GM19035 (cell line): Measurements from ENCODE around the gene STEAP1.

Experiments used
- ATAC-seq: cut with Tn5 transposase; IDR thresholded peaks from one replicate; pipeline ENCODE4 v1.9.1; 2021; ENCODE audit not compliant: unreplicated experiment

Gene STEAP1

GRCh38 chr7:90211391-90212148 lies 57.3 kb downstream of the STEAP1 start, which contains the start of gene STEAP2:
TSS of gene STEAP2 (plus strand) at chr7:90211740. CDS start at chr7:90225083, 13,343 bp downstream.
- peak; percentile 88 for ATAC-seq

- no peak for ATAC-seq
Measured at GRCh38 chr7:90212149-90212495, 57.9 kb downstream of the STEAP1 start.

GRCh38 chr7:90213521-90213920 lies 59.3 kb downstream of the STEAP1 start:
- ATAC-seq: no peak
